Raji (cell line): Measurements from ENCODE around the gene EXOC7.

Experiments
- POLR2A ChIP-seq: IDR thresholded peaks from 2 replicates; pipeline ENCODE4 v1.6.1; 2011; ENCODE audit warnings: low read depth, low read length, control low read depth; ENCODE audit not compliant: insufficient read depth

The EXOC7 gene

DNA sequence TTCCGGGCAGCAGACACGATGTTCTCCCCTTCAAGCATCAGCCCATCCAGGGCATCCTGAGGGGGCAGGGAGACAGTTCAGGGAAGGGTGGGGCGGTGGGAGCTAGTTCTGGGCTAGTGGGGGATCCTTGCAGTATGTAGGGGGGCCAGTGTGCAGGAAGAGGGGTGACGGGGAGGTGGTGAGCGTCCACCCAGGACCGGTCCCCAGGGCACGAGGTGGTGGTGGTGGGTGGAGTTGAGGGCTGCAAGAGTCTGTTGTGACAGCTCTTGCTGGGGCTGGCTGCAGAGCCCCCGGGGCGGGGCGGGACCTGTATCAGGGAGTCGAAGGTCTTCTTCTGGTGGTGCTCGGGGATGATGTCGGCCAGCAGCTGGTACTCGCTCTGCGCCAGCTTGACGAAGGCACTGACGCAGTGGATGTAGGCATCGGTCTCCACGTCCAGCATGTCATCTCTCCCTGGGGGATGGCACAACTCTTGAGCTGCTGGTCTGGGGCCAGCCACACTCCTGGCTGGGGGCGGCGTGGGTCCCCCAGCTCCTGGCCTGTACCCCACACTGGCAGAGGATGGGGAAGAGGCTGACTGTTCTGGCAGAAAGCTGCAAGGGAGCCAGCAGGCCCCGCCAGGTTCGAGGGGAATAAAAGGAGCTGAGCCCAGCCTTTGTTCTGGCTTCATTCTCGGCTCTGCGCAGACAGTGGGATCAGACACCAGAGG lies 14.6 kb downstream of the EXOC7 start:
- no peak for TF ChIP-seq POLR2A

- TF ChIP-seq POLR2A = no peak
These were observed 15.3 kb downstream of the EXOC7 start for GRCh38 chr17:76088041-76088867.

DNA sequence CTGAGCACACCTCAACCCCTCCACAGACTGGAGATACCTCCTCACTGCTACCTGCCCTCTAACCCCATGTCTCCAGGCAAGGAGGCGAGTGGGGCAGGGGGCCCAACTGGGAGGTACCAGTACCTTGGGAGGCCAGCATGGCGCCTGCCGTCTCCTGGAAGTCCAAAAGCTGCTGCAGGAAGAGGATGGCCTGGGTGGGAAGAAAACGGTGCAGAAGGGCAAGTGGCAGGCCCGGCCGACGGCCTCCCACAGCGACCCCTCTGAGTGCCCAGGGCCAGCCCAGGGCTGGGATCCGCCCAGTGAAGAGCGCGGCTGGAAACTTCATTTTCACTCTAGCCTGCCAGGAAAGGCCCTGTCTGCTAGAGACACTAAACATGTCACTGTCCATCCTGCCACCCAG lies 16.1 kb downstream of the EXOC7 start:
- no peak for TF ChIP-seq POLR2A

- TF ChIP-seq POLR2A = no peak
These were observed 17.2 kb downstream of the EXOC7 start for GRCh38 chr17:76086384-76086783.

- no peak for TF ChIP-seq POLR2A
These were observed 17.7 kb downstream of the EXOC7 start for GRCh38 chr17:76085731-76086366.

- TF ChIP-seq POLR2A = no peak
These were observed 18.4 kb downstream of the EXOC7 start for GRCh38 chr17:76085066-76085730.

DNA sequence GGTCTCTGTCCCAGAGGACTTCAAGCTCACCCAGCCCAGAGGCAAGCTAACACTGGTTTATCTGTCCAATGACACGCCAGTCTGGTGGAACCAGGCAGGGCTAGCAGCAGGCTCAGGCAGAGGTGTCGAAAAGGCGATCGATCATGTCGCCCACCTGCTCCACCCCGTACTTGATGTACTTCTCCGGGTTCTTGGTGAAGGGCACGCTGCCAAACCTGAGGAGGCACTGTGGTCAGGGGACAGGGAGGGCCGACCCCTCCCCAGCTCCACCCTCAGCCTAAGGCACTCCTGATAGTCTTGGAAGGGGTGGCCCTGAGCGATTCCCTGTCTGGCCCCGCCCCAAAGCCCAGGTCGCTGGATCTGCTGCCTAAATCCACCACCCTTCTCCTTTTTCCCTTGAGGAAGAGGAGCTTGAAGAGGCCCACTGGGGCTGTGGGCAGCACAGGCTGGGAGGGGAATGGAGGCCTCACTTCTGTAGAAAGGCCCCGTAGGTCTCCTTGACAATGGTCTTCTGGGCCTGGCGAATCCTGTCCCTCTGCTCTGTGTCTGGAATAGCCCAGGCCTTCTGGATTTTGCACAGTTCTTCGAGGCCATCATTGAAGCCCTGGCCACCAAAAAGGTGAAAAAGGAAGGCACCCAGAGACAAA lies 19.9 kb downstream of the EXOC7 start:
- no peak for TF ChIP-seq POLR2A

DNA sequence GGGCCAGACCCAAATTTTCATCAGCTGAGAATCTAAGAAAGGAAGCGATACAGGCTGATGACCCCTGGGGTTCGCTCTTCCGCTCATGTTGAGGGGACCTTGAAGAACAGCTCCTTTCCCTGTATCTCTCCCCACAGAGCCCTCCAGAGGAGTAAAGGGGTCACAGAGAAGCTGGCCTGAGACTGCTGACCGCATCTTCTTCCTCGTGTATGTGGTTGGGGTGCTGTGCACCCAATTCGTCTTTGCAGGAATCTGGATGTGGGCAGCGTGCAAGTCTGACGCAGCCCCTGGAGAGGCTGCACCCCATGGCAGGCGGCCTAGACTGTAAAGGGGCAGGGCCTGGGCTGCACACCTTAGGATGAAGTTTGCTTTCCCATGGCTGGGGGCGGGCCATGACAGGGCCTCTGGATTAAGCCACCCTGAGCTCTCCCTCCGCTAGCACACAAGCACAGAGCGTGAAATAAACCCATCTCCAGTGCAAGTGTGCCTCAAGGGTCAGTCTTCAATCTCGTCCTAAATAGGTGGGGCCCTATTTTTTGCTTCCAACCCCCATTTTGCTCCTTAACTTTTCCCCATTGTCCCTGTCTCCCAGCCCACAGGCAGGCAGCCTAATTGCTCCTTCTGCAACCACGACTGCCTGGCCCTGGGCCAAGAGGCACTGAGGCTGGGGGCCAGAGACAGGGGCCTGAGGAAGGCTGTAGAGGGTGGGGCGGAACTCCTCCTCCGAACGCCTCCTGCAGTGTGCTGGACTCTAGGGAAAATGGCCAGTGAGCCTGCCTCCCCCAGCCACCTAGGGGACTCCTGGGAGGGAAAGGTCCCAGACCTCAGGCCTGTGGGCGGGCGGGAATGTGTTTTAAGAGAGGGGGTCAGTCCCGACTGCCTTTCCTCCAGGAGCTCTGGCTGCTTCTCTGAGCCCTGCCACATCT lies 21.0 kb downstream of the EXOC7 start:
- no peak for TF ChIP-seq POLR2A

GRCh38 chr17:76081295-76082210 lies 22.0 kb downstream of the EXOC7 start:
- no peak for TF ChIP-seq POLR2A

DNA sequence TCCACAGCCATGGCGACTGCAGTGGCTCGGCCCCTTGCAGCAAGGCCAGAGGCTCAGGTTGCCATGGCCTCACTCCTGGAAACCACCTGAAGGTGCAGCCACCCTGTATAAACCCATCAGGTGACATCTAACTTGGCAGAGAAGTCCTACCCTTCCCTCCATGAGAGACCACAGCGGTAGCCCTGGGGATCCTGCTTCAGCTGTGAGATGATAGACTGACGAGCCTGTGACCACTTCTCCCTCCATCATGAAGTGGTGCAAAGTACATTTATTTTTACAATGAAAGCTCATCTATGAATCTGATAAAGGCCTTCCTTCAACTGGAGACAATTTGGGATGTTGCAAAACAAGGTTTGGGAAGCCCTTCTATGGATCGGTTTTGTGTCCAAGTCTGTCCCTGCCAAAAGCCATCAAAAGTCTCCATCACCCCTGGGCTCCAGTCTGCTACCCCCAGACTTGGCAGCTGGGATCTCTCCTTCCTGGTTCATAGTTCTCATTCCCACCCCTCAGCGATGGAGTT lies 22.8 kb downstream of the EXOC7 start:
- no peak for TF ChIP-seq POLR2A

GRCh38 chr17:76079956-76080767 lies 23.4 kb downstream of the EXOC7 start:
- peak; percentile 9; the same call in 1 of the 2 replicates for TF ChIP-seq POLR2A

GRCh38 chr17:76079535-76079955 lies 24.0 kb downstream of the EXOC7 start:
- TF ChIP-seq POLR2A = no peak
